NCI-H1417 (cell line): ENCODE data around the gene PIGT.
"Not testable (repeated sequence)": the region's sequence is repeated elsewhere in the genome, so short reads cannot be mapped to it uniquely, and the experiment has no call there.

Experiments used
- DNase-seq, 3 experiments: peaks; one replicate each; lab custom pipeline; 2025; lab: John Stamatoyannopoulos, UW

The PIGT gene

GRCh38 chr20:45462711-45463509 is 47.0 kb downstream of the PIGT start:
- DNase-seq = no peak

GRCh38 chr20:45463709-45464108 is 47.8 kb downstream of the PIGT start:
- no peak for DNase-seq

GRCh38 chr20:45465491-45466266 is 49.7 kb downstream of the PIGT start:
- no peak for DNase-seq

- no peak for DNase-seq
Measured at GRCh38 chr20:45467172-45467571, 51.2 kb downstream of the PIGT start.

GRCh38 chr20:45467861-45468260 is 51.9 kb downstream of the PIGT start:
- peak in 2 of 3 experiments; percentile 79 to 90 for DNase-seq

- DNase-seq = peak; percentile 8 to 76 (median 76)
Measured at GRCh38 chr20:45469336-45470261, 53.7 kb downstream of the PIGT start, which contains the start of gene WFDC2. TSS of gene WFDC2 (plus strand) at chr20:45469753. CDS start at chr20:45469782, 29 bp downstream.

- DNase-seq = peak in 2 of 3 experiments; percentile 76 to 86
Measured at GRCh38 chr20:45470262-45470931, 54.5 kb downstream of the PIGT start.

GRCh38 chr20:45470937-45471336 is 55.0 kb downstream of the PIGT start:
- peak in 2 of 3 experiments; percentile 66 to 74 for DNase-seq

GRCh38 chr20:45472286-45472685 is 56.3 kb downstream of the PIGT start:
- DNase-seq = not testable (repeated sequence)
